Right forelimb (tissue), 1 donor: ENCODE results near the gene STH.
"Not testable (repeated sequence)": the region's sequence is repeated elsewhere in the genome, so short reads cannot be mapped to it uniquely, and the experiment has no call there.

Experiments
- DNase-seq: peaks from one replicate; pipeline ENCODE4 v3.0.0-alpha.2; 2018

Gene STH

GRCh38 chr17:46009681-46010596 is 10.9 kb downstream of the STH start:
- DNase-seq: no peak

- DNase-seq: no peak
Observed at GRCh38 chr17:46010597-46011186, 11.6 kb downstream of the STH start.

DNA sequence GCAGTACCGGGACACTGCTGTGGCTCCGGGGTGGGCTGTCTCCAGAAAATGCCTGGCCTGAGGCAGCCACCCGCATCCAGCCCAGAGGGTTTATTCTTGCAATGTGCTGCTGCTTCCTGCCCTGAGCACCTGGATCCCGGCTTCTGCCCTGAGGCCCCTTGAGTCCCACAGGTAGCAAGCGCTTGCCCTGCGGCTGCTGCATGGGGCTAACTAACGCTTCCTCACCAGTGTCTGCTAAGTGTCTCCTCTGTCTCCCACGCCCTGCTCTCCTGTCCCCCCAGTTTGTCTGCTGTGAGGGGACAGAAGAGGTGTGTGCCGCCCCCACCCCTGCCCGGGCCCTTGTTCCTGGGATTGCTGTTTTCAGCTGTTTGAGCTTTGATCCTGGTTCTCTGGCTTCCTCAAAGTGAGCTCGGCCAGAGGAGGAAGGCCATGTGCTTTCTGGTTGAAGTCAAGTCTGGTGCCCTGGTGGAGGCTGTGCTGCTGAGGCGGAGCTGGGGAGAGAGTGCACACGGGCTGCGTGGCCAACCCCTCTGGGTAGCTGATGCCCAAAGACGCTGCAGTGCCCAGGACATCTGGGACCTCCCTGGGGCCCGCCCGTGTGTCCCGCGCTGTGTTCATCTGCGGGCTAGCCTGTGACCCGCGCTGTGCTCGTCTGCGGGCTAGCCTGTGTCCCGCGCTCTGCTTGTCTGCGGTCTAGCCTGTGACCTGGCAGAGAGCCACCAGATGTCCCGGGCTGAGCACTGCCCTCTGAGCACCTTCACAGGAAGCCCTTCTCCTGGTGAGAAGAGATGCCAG is 12.9 kb downstream of the STH start:
- no peak for DNase-seq

- DNase-seq: no peak
Observed at GRCh38 chr17:46012506-46013079, 13.5 kb downstream of the STH start.

GRCh38 chr17:46013127-46013501 is 14.1 kb downstream of the STH start:
- DNase-seq: no peak

GRCh38 chr17:46013502-46014165 is 14.6 kb downstream of the STH start:
- no peak for DNase-seq

GRCh38 chr17:46019408-46019925 is 20.4 kb downstream of the STH start:
- not testable (repeated sequence) for DNase-seq

DNA sequence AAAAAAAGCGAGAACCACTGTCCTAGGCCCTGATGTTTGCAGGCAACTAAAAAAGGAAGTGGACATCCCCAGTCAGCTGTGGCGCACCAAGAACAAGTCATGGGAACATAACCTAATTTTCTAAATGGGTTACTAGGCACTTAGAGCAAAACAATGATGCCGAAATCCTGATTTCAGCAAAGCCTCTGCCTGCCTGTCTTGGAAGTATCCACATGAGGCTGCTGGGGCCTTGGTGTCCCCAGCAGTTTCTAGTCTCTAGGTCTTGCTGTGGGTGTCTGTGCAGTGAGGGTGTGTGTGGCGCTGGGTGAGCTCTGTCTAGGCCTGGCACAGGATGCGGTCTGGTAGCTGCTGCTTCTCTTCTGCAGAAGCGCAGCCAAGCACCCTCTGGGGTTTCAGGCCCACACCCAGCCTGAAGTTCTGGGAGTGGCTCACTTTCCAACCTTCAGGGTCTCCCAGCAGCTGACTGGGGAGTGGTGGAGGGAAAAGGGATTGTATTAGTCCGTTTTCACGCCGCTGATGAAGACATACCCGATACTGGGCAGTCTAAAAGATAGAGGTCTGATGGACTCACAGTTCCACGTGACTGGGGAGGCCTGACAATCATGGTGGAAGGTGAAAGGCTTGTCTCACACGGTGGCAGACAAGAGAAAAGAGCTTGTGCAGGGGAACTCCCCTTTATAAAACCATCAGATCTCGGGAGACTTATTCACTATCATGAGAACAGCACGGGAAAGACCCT is 21.1 kb downstream of the STH start:
- no peak for DNase-seq

- no peak for DNase-seq
Observed at GRCh38 chr17:46020998-46021397, 21.9 kb downstream of the STH start.

- DNase-seq: not testable (repeated sequence)
Observed at GRCh38 chr17:46023366-46023765, 24.3 kb downstream of the STH start.

DNA sequence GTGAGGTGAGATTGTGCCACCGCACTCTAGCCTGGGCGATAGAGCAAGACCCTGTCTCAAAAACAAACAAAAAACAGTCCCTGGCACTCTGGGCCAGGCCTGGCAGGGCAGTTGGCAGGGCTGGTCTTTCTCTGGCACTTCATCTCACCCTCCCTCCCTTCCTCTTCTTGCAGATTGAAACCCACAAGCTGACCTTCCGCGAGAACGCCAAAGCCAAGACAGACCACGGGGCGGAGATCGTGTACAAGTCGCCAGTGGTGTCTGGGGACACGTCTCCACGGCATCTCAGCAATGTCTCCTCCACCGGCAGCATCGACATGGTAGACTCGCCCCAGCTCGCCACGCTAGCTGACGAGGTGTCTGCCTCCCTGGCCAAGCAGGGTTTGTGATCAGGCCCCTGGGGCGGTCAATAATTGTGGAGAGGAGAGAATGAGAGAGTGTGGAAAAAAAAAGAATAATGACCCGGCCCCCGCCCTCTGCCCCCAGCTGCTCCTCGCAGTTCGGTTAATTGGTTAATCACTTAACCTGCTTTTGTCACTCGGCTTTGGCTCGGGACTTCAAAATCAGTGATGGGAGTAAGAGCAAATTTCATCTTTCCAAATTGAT is 24.8 kb downstream of the STH start:
- no peak for DNase-seq

DNA sequence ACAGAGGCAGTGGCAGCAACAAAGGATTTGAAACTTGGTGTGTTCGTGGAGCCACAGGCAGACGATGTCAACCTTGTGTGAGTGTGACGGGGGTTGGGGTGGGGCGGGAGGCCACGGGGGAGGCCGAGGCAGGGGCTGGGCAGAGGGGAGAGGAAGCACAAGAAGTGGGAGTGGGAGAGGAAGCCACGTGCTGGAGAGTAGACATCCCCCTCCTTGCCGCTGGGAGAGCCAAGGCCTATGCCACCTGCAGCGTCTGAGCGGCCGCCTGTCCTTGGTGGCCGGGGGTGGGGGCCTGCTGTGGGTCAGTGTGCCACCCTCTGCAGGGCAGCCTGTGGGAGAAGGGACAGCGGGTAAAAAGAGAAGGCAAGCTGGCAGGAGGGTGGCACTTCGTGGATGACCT is 25.5 kb downstream of the STH start:
- DNase-seq: no peak

- DNase-seq: no peak
Observed at GRCh38 chr17:46025060-46025459, 26.0 kb downstream of the STH start.

- no peak for DNase-seq
Observed at GRCh38 chr17:46025510-46026165, 26.6 kb downstream of the STH start.

DNA sequence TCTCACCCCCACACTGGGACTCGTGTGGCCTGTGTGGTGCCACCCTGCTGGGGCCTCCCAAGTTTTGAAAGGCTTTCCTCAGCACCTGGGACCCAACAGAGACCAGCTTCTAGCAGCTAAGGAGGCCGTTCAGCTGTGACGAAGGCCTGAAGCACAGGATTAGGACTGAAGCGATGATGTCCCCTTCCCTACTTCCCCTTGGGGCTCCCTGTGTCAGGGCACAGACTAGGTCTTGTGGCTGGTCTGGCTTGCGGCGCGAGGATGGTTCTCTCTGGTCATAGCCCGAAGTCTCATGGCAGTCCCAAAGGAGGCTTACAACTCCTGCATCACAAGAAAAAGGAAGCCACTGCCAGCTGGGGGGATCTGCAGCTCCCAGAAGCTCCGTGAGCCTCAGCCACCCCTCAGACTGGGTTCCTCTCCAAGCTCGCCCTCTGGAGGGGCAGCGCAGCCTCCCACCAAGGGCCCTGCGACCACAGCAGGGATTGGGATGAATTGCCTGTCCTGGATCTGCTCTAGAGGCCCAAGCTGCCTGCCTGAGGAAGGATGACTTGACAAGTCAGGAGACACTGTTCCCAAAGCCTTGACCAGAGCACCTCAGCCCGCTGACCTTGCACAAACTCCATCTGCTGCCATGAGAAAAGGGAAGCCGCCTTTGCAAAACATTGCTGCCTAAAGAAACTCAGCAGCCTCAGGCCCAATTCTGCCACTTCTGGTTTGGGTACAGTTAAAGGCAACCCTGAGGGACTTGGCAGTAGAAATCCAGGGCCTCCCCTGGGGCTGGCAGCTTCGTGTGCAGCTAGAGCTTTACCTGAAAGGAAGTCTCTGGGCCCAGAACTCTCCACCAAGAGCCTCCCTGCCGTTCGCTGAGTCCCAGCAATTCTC is 27.4 kb downstream of the STH start:
- DNase-seq: no peak

- no peak for DNase-seq
Observed at GRCh38 chr17:46027048-46027975, 28.3 kb downstream of the STH start.

DNA sequence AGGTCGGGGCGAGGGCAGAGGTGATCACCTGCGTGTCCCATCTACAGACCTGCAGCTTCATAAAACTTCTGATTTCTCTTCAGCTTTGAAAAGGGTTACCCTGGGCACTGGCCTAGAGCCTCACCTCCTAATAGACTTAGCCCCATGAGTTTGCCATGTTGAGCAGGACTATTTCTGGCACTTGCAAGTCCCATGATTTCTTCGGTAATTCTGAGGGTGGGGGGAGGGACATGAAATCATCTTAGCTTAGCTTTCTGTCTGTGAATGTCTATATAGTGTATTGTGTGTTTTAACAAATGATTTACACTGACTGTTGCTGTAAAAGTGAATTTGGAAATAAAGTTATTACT is 28.9 kb downstream of the STH start:
- DNase-seq: no peak

DNA sequence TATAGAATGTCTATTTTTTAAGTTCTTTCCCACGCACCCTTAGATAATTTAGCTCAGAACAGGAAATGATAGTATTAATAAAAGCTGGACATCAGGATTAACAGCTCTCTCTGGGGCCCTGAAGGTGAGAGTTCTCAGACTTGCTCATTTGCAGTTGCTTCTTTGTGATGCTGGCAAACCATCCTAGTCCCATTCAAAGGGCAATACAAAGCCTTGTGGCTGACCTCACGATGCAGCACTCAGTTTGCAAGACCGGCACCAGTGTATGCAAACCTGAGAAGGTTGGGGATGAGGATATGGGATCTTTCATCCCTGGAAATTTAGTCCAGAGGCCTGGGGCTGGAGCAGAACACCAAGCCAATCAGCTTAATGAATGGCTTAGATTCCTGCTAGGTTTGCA is 29.3 kb downstream of the STH start:
- no peak for DNase-seq
